Medulla oblongata (tissue), 1 donor: ENCODE measurements around the gene STK40.

Experiments used
- DNase-seq: peaks from one replicate; pipeline ENCODE4 v3.0.0-alpha.2; 2015; ENCODE audit errors: extremely low spot score

STK40 gene

GRCh38 chr1:36397378-36398230 is 11.9 kb upstream of the STK40 start, which contains the start of gene LSM10:
TSS of gene LSM10 (minus strand) at chr1:36397908. CDS start at chr1:36394129, 3,779 bp downstream.
- peak; percentile 98 for DNase-seq

- peak; percentile 50 for DNase-seq
Observed at GRCh38 chr1:36397083-36397377, 11.3 kb upstream of the STK40 start.

GRCh38 chr1:36396359-36396758 is 10.6 kb upstream of the STK40 start:
- no peak for DNase-seq

- DNase-seq: no peak
Observed at GRCh38 chr1:36393686-36394085, 8.0 kb upstream of the STK40 start.

GRCh38 chr1:36392836-36393235 is 7.1 kb upstream of the STK40 start:
- no peak for DNase-seq

GRCh38 chr1:36391271-36391670 is 5.5 kb upstream of the STK40 start:
- DNase-seq: no peak

GRCh38 chr1:36390411-36390810 is 4.7 kb upstream of the STK40 start:
- no peak for DNase-seq

- DNase-seq: no peak
Observed at GRCh38 chr1:36389999-36390398, 4.3 kb upstream of the STK40 start.

- DNase-seq: no peak
Observed at GRCh38 chr1:36389261-36389660, 3.5 kb upstream of the STK40 start.

- peak; percentile 60 for DNase-seq
Observed at GRCh38 chr1:36387141-36387949, 1.6 kb upstream of the STK40 start.

- DNase-seq: peak; percentile 97
Observed at GRCh38 chr1:36386265-36387140, 779 bp upstream of the STK40 start.

- peak; percentile 52 for DNase-seq
Observed at GRCh38 chr1:36384542-36385409, 948 bp downstream of the STK40 start.

- DNase-seq: no peak
Observed at GRCh38 chr1:36383240-36383639, 2.5 kb downstream of the STK40 start.

- no peak for DNase-seq
Observed at GRCh38 chr1:36382669-36383068, 3.1 kb downstream of the STK40 start.

GRCh38 chr1:36382231-36382630 is 3.5 kb downstream of the STK40 start:
- no peak for DNase-seq

- DNase-seq: no peak
Observed at GRCh38 chr1:36381405-36381804, 4.3 kb downstream of the STK40 start.

- DNase-seq: no peak
Observed at GRCh38 chr1:36380782-36381181, 4.9 kb downstream of the STK40 start.

GRCh38 chr1:36380143-36380619 is 5.5 kb downstream of the STK40 start:
- no peak for DNase-seq

GRCh38 chr1:36377791-36378492 is 7.8 kb downstream of the STK40 start:
- DNase-seq: no peak

GRCh38 chr1:36372617-36373016 is 13.1 kb downstream of the STK40 start:
- DNase-seq: no peak
